CD4-positive, alpha-beta memory T cell (primary cell): ENCODE data around the gene ZNF546. TPM values are rescaled to one million over a fixed set of nuclear protein-coding genes. Genes with fewer than 3 reads are reported as not detected.
"Not testable (repeated sequence)": the region's sequence is repeated elsewhere in the genome, so short reads cannot be mapped to it uniquely, and the experiment has no call there.

Source experiments
- CTCF ChIA-PET: fragments of 350-600 bp; sonication (Branson Sonifier 250); formaldehyde crosslinking; loops from one replicate; lab custom pipeline; 2021; ENCODE audit warnings: inconsistent platforms; ENCODE audit not compliant: partially characterized antibody; lab: Charles Lee
- POLR2A ChIA-PET: fragments of 350-600 bp; sonication (Branson Sonifier 250); formaldehyde crosslinking; loops from one replicate; lab custom pipeline; 2021; ENCODE audit not compliant: partially characterized antibody; lab: Charles Lee
- DNase-seq, 5 donors: peaks; one replicate each; pipeline versions ENCODE4 v3.0.0 to v3.0.0-alpha.2; 2020 to 2022; ENCODE audit warnings: mixed read lengths in 1 of 5
- H3K27ac ChIP-seq: one replicate; pipeline ENCODE4 v1.7.0; 2013; ENCODE audit warnings: low read depth, low read length
- H3K27me3 ChIP-seq: 2 replicates; pipeline ENCODE4 v1.7.0; 2013; ENCODE audit warnings: mild to moderate bottlenecking, low read length, moderate library complexity; ENCODE audit not compliant: insufficient read depth
- H3K36me3 ChIP-seq: 2 replicates; pipeline ENCODE4 v1.7.0; 2013; ENCODE audit warnings: mild to moderate bottlenecking, low read length, moderate library complexity; ENCODE audit not compliant: insufficient read depth
- H3K4me1 ChIP-seq: 2 replicates; pipeline ENCODE4 v1.7.0; 2013; ENCODE audit warnings: mild to moderate bottlenecking, low read length, moderate library complexity; ENCODE audit not compliant: insufficient read depth
- H3K4me3 ChIP-seq, 2 donors: one replicate each; pipeline ENCODE4 v1.7.0; 2013; ENCODE audit warnings: low read length in 2 of 2, mild to moderate bottlenecking in 1 of 2
- H3K9me3 ChIP-seq, 2 donors: one replicate each; pipeline ENCODE4 v1.7.0; 2013; ENCODE audit warnings: low read length in 2 of 2, control low read depth in 1 of 2; ENCODE audit not compliant: control insufficient read depth in 1 of 2
- H3K27ac Mint-ChIP-seq, 7 donors: one replicate each; pipeline ENCODE4 v1.8.0; 2020 to 2021; ENCODE audit warnings: mixed read lengths in 7 of 7, mild to moderate bottlenecking in 6 of 7, inconsistent platforms in 3 of 7, moderate library complexity in 3 of 7
- H3K27me3 Mint-ChIP-seq, 2 donors: one replicate each; pipeline ENCODE4 v1.8.0; 2020 to 2021; ENCODE audit warnings: mixed read lengths in 2 of 2
- H3K36me3 Mint-ChIP-seq, 2 donors: one replicate each; pipeline ENCODE4 v1.8.0; 2020 to 2021; ENCODE audit warnings: mixed read lengths in 2 of 2, inconsistent platforms in 1 of 2, mild to moderate bottlenecking in 1 of 2
- H3K4me1 Mint-ChIP-seq, 4 donors: one replicate each; pipeline ENCODE4 v1.8.0; 2020 to 2021; ENCODE audit warnings: mixed read lengths in 4 of 4, mild to moderate bottlenecking in 1 of 4
- H3K4me3 Mint-ChIP-seq, 8 donors: one replicate each; pipeline ENCODE4 v1.8.0; 2020 to 2021; ENCODE audit warnings: mixed read lengths in 8 of 8, mild to moderate bottlenecking in 7 of 8, moderate library complexity in 6 of 8, inconsistent platforms in 3 of 8
- H3K9me3 Mint-ChIP-seq, 8 donors: one replicate each; pipeline ENCODE4 v1.8.0; 2020 to 2021; ENCODE audit warnings: mixed read lengths in 8 of 8, mild to moderate bottlenecking in 5 of 8, inconsistent platforms in 3 of 8, moderate library complexity in 1 of 8
- intact Hi-C: fragments of 100-400 bp; cut with micrococcal nuclease; formaldehyde crosslinking; loops from one replicate; pipeline ENCODE4 v1.15.1; 2023
- polyA plus RNA-seq, 2 donors: library from polyadenylated mRNA; unstranded; fragments of 300-500 nt; fragmentation: Illumina TruSeq; gene quantifications; one replicate each; pipeline ENCODE4 v1.2.3, GENCODE V29; 2021
- total RNA-seq, 2 experiments: library from RNA; stranded (reverse); gene quantifications; one replicate each; pipeline ENCODE4 v1.2.3, GENCODE V29; 2021

ZNF546 gene
- total and polyA plus RNA-seq, 4 experiments from 2014 or later: 2.9 to 18.4 (median 10.2) TPM

- H3K36me3 ChIP-seq, H3K36me3 Mint-ChIP-seq, H3K27me3 Mint-ChIP-seq, H3K9me3 ChIP-seq, intact Hi-C loops, H3K27me3 ChIP-seq, H3K9me3 Mint-ChIP-seq, H3K4me3 ChIP-seq, DNase-seq: not testable (repeated sequence)
- H3K27ac Mint-ChIP-seq: peak overlapping the region; percentile 53 to 93 (median 89)
- ChIA-PET POLR2A (interaction anchor here (0.7 to 3.9 kb wide), 2 partner anchors 11 to 17 kb away, joined by 3 to 11 read pairs; partner anchors contain the start of gene PSMC4), CTCF (interaction anchor here (0.9 to 7.0 kb wide), 2 partner anchors 10 to 11 kb away, joined by 3 to 78 read pairs; partner anchors contain the start of gene PSMC4)
- peaks cover 27 to 59% (median 43%) of the 10 kb centered on the region in 4 donors for H3K4me1 Mint-ChIP-seq
- peaks cover 38% of the 10 kb centered on the region for H3K4me1 ChIP-seq
- H3K27ac ChIP-seq: peak overlapping the region; percentile 43
- H3K4me3 Mint-ChIP-seq: peak overlapping the region; percentile 51 to 80 (median 69)
Measured at GRCh38 chr19:39958942-39959341, 37.9 kb upstream of the ZNF546 start.

GRCh38 chr19:39959407-39959806 lies 37.5 kb upstream of the ZNF546 start:
- H3K4me3 ChIP-seq, DNase-seq, H3K36me3 ChIP-seq, H3K9me3 ChIP-seq, H3K9me3 Mint-ChIP-seq, H3K27me3 ChIP-seq, H3K27me3 Mint-ChIP-seq, H3K36me3 Mint-ChIP-seq, intact Hi-C loops: not testable (repeated sequence)
- H3K27ac Mint-ChIP-seq: peak overlapping the region; percentile 53 to 93 (median 89)
- ChIA-PET POLR2A (interaction anchor here (3.9 kb wide), 1 partner anchor 11 kb away, joined by 11 read pairs; the partner anchor contains the start of gene PSMC4), CTCF (interaction anchor here (0.9 to 7.0 kb wide), 2 partner anchors 10 to 11 kb away, joined by 3 to 78 read pairs; partner anchors contain the start of gene PSMC4)
- peak overlapping the region; percentile 51 to 80 (median 69) for H3K4me3 Mint-ChIP-seq
- peak overlapping the region; percentile 43 for H3K27ac ChIP-seq
- peaks cover 36% of the 10 kb centered on the region for H3K4me1 ChIP-seq
- peaks cover 26 to 57% (median 41%) of the 10 kb centered on the region in 4 donors for H3K4me1 Mint-ChIP-seq

- no peaks in the 10 kb centered on the region for H3K36me3 Mint-ChIP-seq
- no peaks in the 10 kb centered on the region for H3K9me3 Mint-ChIP-seq
- no peaks in the 10 kb centered on the region for H3K9me3 ChIP-seq
- intact Hi-C loops: no loop called here
- ChIA-PET CTCF (no interaction called here), POLR2A (no interaction called here)
- no peaks in the 10 kb centered on the region for H3K27me3 Mint-ChIP-seq
- H3K27ac ChIP-seq: no peak overlapping the region
- no peaks in the 10 kb centered on the region for H3K27me3 ChIP-seq
- no peak overlapping the region for H3K4me3 ChIP-seq
- peak overlapping the region in 1 of 8 donors; percentile 29 for H3K4me3 Mint-ChIP-seq
- peaks cover 34% of the 10 kb centered on the region for H3K4me1 ChIP-seq
- no peak for DNase-seq
- peak overlapping the region in 3 of 7 donors; percentile 1 to 74 (median 6) for H3K27ac Mint-ChIP-seq
- no peaks in the 10 kb centered on the region for H3K36me3 ChIP-seq
- H3K4me1 Mint-ChIP-seq: peaks cover 31 to 48% (median 38%) of the 10 kb centered on the region in 4 donors
Measured at GRCh38 chr19:39963898-39964297, 33.0 kb upstream of the ZNF546 start.

GRCh38 chr19:39966617-39967016 lies 30.2 kb upstream of the ZNF546 start:
- Histone ChIP-seq H3K4me1 (peaks cover 42% of the 10 kb centered on the region), H3K9me3 (no peaks in the 10 kb centered on the region), H3K36me3 (no peaks in the 10 kb centered on the region), H3K27ac (no peak overlapping the region), H3K27me3 (no peaks in the 10 kb centered on the region), H3K4me3 (no peak overlapping the region)
- ChIA-PET POLR2A (interaction anchor here (0.7 kb wide), 1 partner anchor 13 kb away, joined by 3 read pairs; no protein-coding TSS in a partner anchor), CTCF (interaction anchor here (1.7 kb wide), 1 partner anchor 56 kb away, joined by 3 read pairs; no protein-coding TSS in a partner anchor)
- Mint-ChIP-seq H3K4me3 (peak overlapping the region in 1 of 8 donors; percentile 31), H3K27ac (peak overlapping the region in 2 of 7 donors; percentile 52 to 53), H3K36me3 (peaks cover 2 to 13% of the 10 kb centered on the region in 2 donors), H3K27me3 (no peaks in the 10 kb centered on the region), H3K9me3 (no peaks in the 10 kb centered on the region), H3K4me1 (peaks cover 30 to 54% (median 43%) of the 10 kb centered on the region in 4 donors)
- DNase-seq: no peak
- intact Hi-C loops: no loop called here

GRCh38 chr19:39967561-39967960 lies 29.3 kb upstream of the ZNF546 start:
- peaks cover 50% of the 10 kb centered on the region for H3K4me1 ChIP-seq
- ChIA-PET POLR2A (interaction anchor here (1.3 to 4.7 kb wide), 2 partner anchors 25 to 121 kb away, joined by 3 to 154 read pairs; partner anchors contain the start of gene FBL), CTCF (interaction anchor here (3.9 kb wide), 1 partner anchor 12 kb away, joined by 78 read pairs; no protein-coding TSS in a partner anchor)
- no peaks in the 10 kb centered on the region for H3K36me3 ChIP-seq
- H3K27me3 ChIP-seq: no peaks in the 10 kb centered on the region
- no peaks in the 10 kb centered on the region for H3K9me3 ChIP-seq
- intact Hi-C loops: no loop called here
- DNase-seq: no peak
- peaks cover 38 to 63% (median 49%) of the 10 kb centered on the region in 4 donors for H3K4me1 Mint-ChIP-seq
- no peaks in the 10 kb centered on the region for H3K27me3 Mint-ChIP-seq
- peaks cover 4 to 20% of the 10 kb centered on the region in 2 donors for H3K36me3 Mint-ChIP-seq
- H3K4me3 ChIP-seq: no peak overlapping the region
- H3K27ac ChIP-seq: no peak overlapping the region
- peak overlapping the region in 4 of 7 donors; percentile 53 to 91 (median 80) for H3K27ac Mint-ChIP-seq
- no peaks in the 10 kb centered on the region for H3K9me3 Mint-ChIP-seq
- H3K4me3 Mint-ChIP-seq: no peak overlapping the region

GRCh38 chr19:39968789-39969188 lies 28.1 kb upstream of the ZNF546 start:
- intact Hi-C loops: no loop called here
- peak overlapping the region; percentile 94 for H3K27ac ChIP-seq
- H3K9me3 ChIP-seq: no peaks in the 10 kb centered on the region
- peaks cover 39 to 61% (median 51%) of the 10 kb centered on the region in 4 donors for H3K4me1 Mint-ChIP-seq
- ChIA-PET CTCF (interaction anchor here (1.2 to 4.0 kb wide), 7 partner anchors 13 to 123 kb away, joined by 3 to 151 read pairs (median 55); partner anchors contain the start of gene FBL), POLR2A (interaction anchor here (0.9 to 4.7 kb wide), 11 partner anchors 8 to 122 kb away, joined by 3 to 154 read pairs (median 23); partner anchors contain the start of genes FBL and ZNF546)
- H3K9me3 Mint-ChIP-seq: no peaks in the 10 kb centered on the region
- no peak overlapping the region for H3K4me3 ChIP-seq
- H3K27me3 Mint-ChIP-seq: no peaks in the 10 kb centered on the region
- no peaks in the 10 kb centered on the region for H3K27me3 ChIP-seq
- H3K4me3 Mint-ChIP-seq: peak overlapping the region in 6 of 8 donors; percentile 9 to 100 (median 94)
- DNase-seq: no peak
- peaks cover 6% of the 10 kb centered on the region for H3K36me3 ChIP-seq
- H3K36me3 Mint-ChIP-seq: peaks cover 8 to 28% of the 10 kb centered on the region in 2 donors
- H3K27ac Mint-ChIP-seq: peak overlapping the region; percentile 91 to 100 (median 99)
- peaks cover 46% of the 10 kb centered on the region for H3K4me1 ChIP-seq

GRCh38 chr19:39969266-39969665 lies 27.6 kb upstream of the ZNF546 start:
- H3K27ac Mint-ChIP-seq: peak overlapping the region; percentile 91 to 100 (median 99)
- Histone ChIP-seq H3K4me1 (peaks cover 43% of the 10 kb centered on the region), H3K27me3 (no peaks in the 10 kb centered on the region), H3K27ac (peak overlapping the region; percentile 94), H3K36me3 (peaks cover 11% of the 10 kb centered on the region), H3K9me3 (no peaks in the 10 kb centered on the region), H3K4me3 (no peak overlapping the region)
- no peaks in the 10 kb centered on the region for H3K9me3 Mint-ChIP-seq
- ChIA-PET CTCF (interaction anchor here (1.3 to 4.0 kb wide), 16 partner anchors 8 to 177 kb away, joined by 3 to 151 read pairs (median 29); partner anchors contain the start of genes DYRK1B, FBL, FCGBP and ZNF780B), POLR2A (interaction anchor here (0.9 to 4.7 kb wide), 16 partner anchors 8 to 136 kb away, joined by 3 to 154 read pairs (median 18); partner anchors contain the start of genes DYRK1B, FBL, ZNF546 and ZNF780A)
- intact Hi-C loops: no loop called here
- H3K36me3 Mint-ChIP-seq: peaks cover 10 to 30% of the 10 kb centered on the region in 2 donors
- H3K27me3 Mint-ChIP-seq: no peaks in the 10 kb centered on the region
- H3K4me1 Mint-ChIP-seq: peaks cover 37 to 59% (median 49%) of the 10 kb centered on the region in 4 donors
- H3K4me3 Mint-ChIP-seq: peak overlapping the region; percentile 94 to 100 (median 96)
- no peak for DNase-seq
